Activated naive CD4-positive, alpha-beta T cell treated with anti-CD3 and anti-CD28 coated beads, Interleukin-2, amount 50 U/mL, for 72 hours (primary cell): ENCODE results near the gene SKP1. TPM values are rescaled to one million over a fixed set of nuclear protein-coding genes. Genes with fewer than 3 reads are reported as not detected.

Source experiments
- ATAC-seq, 2 donors: fragments of 150-1000 bp; cut with Tn5 transposase; 2 replicates each; pipeline ENCODE4 v1.10.0; 2021; ENCODE audit warnings: mild to moderate bottlenecking in 2 of 2, moderate library complexity in 2 of 2
- DNase-seq, 2 donors: peaks; one replicate each; pipeline ENCODE4 v3.0.0; 2021 to 2022; ENCODE audit warnings: low spot score in 2 of 2
- H3K27ac Mint-ChIP-seq, 2 donors: one replicate each; pipeline ENCODE4 v1.8.0; 2022; ENCODE audit warnings: mild to moderate bottlenecking in 2 of 2, mixed read lengths in 2 of 2
- H3K36me3 Mint-ChIP-seq, 2 donors: one replicate each; pipeline ENCODE4 v1.8.0; 2022; ENCODE audit warnings: mixed read lengths in 2 of 2
- H3K9me3 Mint-ChIP-seq, 2 donors: one replicate each; pipeline ENCODE4 v1.8.0; 2022; ENCODE audit warnings: mixed read lengths in 2 of 2
- total RNA-seq, 2 donors: library from RNA; stranded (reverse); gene quantifications; one replicate each; pipeline ENCODE4 v1.2.3, GENCODE V29; 2022

SKP1 gene
- total RNA-seq, 2 donors from 2014 or later = 156 to 291 TPM

DNA sequence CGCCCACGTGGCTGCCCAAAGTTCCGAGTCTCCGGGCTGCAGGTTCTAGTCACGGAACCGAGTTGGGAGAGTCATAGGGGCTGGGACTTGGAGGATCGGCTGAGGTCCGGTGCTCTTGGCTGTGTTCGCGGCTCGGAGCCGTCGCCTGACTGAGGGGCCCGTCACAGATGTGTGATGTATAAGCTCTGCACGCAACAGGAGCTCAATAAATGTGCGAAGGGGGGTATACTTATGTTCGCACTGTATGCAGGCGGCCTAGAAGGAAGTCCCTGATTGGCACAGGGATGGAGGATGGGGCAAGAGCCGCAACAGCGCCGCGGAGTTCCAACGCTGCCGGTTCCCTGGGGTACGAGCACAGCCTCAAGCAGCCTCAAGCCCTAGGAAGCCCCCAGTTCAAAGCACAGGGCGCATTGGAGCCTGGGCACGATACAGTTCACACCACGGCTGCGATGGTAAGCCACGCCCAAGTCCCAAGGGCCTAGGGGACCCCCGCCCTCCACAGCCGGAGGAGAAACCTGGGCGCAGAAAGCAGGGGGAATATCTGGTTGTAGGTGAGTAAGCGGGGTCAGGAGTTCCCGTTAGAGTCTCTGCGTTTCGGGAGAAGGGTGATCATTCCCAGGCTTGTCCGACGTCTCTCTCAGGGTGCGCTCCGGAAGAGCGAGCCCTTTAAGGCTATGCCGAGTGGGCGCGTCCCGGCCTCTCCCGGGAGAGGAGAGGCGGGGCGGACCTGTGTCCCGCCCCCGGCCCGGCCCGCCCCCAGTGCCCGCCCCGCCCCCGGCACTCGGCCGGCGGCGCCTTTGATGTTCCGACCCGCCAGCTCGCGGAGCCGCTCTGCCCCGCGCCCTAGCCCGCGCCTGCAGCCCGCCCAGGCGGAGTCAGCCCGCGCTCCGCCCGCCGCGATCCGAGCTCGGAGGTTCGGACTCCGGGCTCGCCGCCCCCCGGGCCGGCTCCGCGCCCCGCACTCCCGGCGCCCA, 62.6 kb downstream of the SKP1 start, which contains the start of gene TCF7:
Gene TCF7 (plus strand): TSS at position 780 of the 974 bp plus-strand sequence. CDS start 226 bp downstream, outside the sequence.
- DNase-seq = peak; percentile 74 to 84
- ATAC-seq = peak; percentile 53 to 62
- H3K9me3 Mint-ChIP-seq = no peaks in the 10 kb centered on the region
- H3K36me3 Mint-ChIP-seq = peaks cover 36 to 47% of the 10 kb centered on the region in 2 donors
- peak within 1 kb of the TSS; percentile 91 to 95 for H3K27ac Mint-ChIP-seq

DNA sequence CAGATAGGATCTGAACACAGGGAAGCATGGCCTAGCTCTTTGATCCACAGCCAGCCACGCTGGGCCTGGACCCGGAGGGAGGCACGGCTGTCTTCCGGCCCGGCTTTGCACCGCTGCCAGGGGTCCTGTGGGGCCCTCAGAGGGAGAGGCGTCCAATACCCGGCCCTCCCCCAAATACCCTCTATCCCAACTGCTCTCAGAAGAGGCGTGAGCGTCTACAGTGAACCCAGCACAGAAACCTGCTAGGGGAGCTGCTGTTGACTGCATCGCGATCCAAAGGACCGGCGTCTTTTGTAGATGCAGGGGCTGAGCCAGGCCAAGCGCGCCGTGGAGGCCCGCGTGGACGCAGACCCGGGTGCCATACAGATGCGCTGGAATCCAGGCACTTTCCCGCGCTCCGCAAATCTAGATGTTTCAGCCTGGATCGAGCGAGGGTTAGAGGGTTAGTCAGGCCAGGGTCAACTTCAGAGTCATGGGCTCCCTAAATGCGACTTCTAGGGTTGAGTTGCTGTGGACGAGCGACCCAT, 63.3 kb downstream of the SKP1 start:
- DNase-seq = peak in 1 of 2 donors; percentile 40
- ATAC-seq = no peak
- Mint-ChIP-seq H3K27ac (peak overlapping the region; percentile 91 to 95), H3K36me3 (peaks cover 31 to 39% of the 10 kb centered on the region in 2 donors), H3K9me3 (no peaks in the 10 kb centered on the region)

- ATAC-seq = no peak
- Mint-ChIP-seq H3K9me3 (no peaks in the 10 kb centered on the region), H3K36me3 (peaks cover 27 to 33% of the 10 kb centered on the region in 2 donors), H3K27ac (peak overlapping the region; percentile 91 to 98)
- peak in 1 of 2 donors; percentile 17 for DNase-seq
These were observed 63.9 kb downstream of the SKP1 start for GRCh38 chr5:134112726-134113362.

DNA sequence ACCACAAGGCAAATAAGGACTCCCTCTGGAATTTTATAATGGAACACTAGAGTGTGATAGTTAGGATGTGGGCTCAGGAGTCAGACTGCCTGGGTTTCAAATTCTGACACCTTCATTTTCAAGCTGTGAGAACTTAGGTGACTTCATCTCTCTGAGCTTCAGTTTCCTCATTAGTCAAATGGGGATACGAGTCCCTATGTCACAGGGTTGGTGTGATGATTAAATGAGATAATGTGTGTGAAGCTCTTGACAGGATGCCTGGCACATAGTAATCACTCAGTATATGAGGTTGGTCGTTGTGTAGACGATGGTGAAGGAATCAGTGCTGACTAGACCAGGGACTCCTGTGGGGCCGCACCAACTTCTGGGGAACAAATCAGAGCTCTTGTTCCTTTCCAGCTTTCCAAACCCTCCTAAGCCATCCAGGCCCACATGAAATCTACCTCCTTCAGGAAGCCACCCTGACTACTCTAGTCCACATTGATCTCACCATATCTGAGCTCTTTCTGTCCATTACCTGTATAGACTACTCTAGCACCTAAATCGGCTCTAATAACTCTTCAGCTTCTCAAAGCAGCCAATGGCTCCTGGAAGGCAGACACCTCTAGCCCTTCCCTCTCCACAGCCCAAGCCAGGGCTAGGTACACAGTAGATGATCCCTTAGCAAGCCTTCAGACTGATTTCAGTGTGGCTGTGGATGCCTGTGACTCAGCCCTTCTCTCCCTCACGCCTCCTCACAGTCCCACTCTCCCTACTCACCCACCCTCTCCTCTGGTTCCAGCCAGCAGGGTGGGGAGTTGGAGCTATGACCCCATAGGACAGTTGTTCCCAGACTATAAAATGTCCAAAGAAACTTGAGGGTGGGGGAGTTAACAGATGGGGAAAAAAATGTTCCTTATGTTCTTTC, 64.8 kb downstream of the SKP1 start:
- peak; percentile 78 for ATAC-seq
- Mint-ChIP-seq H3K36me3 (peaks cover 18 to 26% of the 10 kb centered on the region in 2 donors), H3K27ac (peak overlapping the region; percentile 91 to 98), H3K9me3 (no peaks in the 10 kb centered on the region)
- peak in 1 of 2 donors; percentile 57 for DNase-seq

GRCh38 chr5:134110382-134110781, 66.4 kb downstream of the SKP1 start:
- ATAC-seq = peak in 1 of 2 donors; percentile 2
- H3K27ac Mint-ChIP-seq = peak overlapping the region; percentile 91 to 93
- peak in 1 of 2 donors; percentile 39 for DNase-seq
- peaks cover 4 to 16% of the 10 kb centered on the region in 2 donors for H3K36me3 Mint-ChIP-seq
- H3K9me3 Mint-ChIP-seq = no peaks in the 10 kb centered on the region

DNA sequence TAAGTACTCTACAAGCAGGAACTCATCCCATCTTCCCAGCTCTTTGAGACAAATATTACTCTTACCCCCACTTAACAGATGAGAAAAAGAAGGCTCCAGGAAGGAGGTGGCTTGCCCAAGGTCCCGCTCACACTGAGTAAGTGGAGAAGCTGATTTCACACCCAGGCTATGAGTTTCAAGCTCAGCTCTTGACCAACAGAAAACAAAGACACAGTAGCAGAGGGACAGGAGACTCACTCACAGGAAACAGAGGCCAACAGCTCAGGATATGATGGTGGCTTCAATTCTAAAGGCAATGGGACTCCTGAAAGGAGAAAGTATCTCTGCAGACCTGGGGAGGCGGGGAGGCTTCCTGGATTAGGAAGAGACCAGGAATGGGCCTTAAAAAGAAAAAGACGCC, 69.0 kb downstream of the SKP1 start:
- ATAC-seq = no peak

DNA sequence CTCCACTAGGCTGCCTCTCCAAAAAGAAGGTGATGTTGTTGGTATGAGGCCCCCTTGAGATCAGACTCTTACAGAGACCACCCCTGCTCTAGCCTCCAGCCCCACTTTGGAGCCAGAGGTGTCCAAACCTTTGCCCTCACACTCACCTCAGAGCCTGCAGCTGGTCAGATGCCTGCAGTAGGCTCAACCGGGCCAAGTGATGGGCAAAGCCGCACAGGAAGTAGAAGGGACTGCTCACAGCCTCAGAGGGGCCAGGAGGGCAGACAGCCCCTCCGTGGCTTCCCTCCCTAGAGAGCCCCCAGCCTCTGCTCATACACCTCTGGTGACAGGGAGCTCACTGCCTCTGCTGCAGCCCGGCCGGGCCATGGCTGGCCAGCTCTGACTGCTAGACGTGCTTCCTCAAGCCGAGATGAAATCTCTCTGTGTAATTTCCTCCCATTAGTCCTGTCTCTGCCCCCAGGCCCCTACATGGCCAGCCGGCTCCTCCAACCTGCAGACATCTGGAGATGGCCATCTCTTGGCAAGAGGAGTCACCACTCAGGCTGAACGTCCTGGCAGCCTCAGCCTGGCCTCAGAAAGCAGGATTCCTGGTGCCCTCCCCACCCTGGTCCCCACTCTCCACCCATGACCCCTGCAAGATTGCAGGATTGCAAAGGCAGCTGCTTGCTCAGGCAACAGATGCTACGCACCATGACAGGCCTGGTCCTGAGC, 69.6 kb downstream of the SKP1 start:
- H3K36me3 Mint-ChIP-seq = peaks cover 0 to 13% of the 10 kb centered on the region in 2 donors
- no peaks in the 10 kb centered on the region for H3K9me3 Mint-ChIP-seq
- DNase-seq = no peak

More for the DNA sequence above, 69.0 kb downstream of the SKP1 start:
- Mint-ChIP-seq H3K9me3 (no peaks in the 10 kb centered on the region), H3K36me3 (peaks cover 0 to 13% of the 10 kb centered on the region in 2 donors), H3K27ac (peak overlapping the region in 1 of 2 donors; percentile 51)
- no peak for DNase-seq

DNA sequence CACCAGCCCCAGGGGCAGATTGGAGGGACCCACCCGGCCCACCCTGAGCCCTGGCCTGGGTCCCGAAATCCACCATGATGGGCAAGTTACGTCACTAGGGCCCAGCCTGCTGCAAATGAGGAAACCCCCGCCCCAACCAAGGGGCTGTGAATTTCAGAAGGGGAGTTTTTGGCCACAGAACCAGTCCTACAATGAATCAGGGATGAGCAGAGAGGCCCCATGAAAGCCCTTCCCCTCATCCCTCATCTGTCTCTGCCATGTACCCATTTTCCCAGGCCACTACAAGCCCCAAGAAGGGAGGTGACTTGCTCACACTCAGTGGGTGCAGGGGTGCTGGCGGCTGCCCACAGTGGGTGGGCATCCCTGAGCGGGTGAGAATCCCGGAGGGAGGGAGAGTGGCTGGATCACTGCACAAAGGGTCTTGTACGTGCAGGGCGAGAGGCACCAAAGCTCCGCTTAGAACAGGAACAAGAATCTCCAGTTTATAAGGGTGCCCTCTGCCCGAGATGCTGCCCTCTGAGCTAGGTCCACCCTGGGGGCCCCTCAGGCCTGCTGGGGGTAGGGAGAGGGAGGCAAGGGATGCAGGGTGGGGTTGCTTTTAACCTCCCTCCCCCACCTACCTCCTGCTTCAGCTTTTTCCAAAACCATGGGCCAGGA, 72.6 kb downstream of the SKP1 start:
- DNase-seq (peak; percentile 51 to 68), ATAC-seq (peak; percentile 3 to 27)

More for the DNA sequence above, 69.6 kb downstream of the SKP1 start:
- ATAC-seq = no peak
- H3K27ac Mint-ChIP-seq = peak overlapping the region in 1 of 2 donors; percentile 72

DNA sequence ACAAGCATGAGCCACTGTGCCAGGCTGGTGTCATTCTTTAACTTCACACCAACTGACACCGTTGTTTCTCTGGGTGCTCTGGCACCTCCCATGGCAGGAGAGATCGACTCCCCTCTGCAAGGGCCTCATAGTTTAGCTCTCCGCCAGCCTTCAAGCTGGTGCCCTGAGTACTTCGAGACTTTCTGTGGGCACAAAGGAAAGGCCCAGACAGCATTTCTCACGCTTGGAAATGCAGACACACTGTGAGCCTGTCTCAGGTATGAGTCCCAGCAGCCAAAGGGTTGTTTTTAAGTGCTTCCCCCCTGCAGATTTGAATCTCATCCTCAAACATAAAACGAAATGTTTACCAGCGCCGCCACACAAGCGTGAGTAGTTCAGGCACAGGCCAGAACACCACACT, 73.4 kb downstream of the SKP1 start:
- Mint-ChIP-seq H3K36me3 (peaks cover 3 to 19% of the 10 kb centered on the region in 2 donors), H3K27ac (peak overlapping the region; percentile 88 to 94), H3K9me3 (no peaks in the 10 kb centered on the region)
- ATAC-seq (peak; percentile 6 to 34), DNase-seq (peak in 1 of 2 donors; percentile 34)

More for the DNA sequence above, 72.6 kb downstream of the SKP1 start:
- Mint-ChIP-seq H3K27ac (peak overlapping the region; percentile 88 to 96), H3K36me3 (peaks cover 0 to 13% of the 10 kb centered on the region in 2 donors), H3K9me3 (no peaks in the 10 kb centered on the region)

DNA sequence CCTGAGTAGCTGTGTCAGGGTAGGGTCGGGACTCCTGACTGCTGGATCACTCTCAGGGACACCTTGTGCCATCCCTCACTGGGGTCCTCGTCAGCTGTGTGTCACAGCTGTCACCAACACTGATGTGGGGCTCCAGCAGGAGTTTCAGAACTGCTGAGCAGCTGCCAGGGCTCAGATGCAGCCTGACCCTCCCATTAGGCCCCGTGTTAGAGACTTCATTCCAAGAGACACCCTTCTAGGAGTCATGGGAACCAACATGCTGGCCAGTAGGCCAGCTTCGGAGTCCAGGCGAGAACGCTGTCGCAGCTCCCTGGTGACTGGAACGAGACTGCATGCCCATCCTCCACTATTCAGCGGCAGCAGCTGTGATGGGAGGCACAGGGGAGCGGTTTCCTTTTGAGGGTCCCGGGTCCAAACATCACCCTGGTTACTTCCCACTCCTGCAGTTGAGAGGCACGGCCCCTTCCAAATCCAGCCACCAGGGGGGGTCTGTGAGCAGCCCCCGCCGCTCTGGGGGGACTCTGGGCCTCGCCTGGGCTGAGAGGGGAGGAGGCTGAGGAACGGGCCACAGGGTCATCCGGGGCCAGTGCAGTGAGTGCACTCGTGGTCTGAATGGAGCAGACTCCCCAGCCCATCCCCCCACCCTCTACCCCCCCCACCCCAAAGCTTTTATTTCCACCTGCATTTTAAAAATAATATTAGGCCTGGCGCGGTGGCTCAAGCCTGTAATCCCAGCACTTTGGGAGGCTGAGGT, 74.9 kb downstream of the SKP1 start:
- DNase-seq (peak in 1 of 2 donors; percentile 87), ATAC-seq (peak in 1 of 2 donors; percentile 20)
- Mint-ChIP-seq H3K27ac (no peak overlapping the region), H3K9me3 (no peaks in the 10 kb centered on the region), H3K36me3 (peaks cover 4 to 26% of the 10 kb centered on the region in 2 donors)

DNA sequence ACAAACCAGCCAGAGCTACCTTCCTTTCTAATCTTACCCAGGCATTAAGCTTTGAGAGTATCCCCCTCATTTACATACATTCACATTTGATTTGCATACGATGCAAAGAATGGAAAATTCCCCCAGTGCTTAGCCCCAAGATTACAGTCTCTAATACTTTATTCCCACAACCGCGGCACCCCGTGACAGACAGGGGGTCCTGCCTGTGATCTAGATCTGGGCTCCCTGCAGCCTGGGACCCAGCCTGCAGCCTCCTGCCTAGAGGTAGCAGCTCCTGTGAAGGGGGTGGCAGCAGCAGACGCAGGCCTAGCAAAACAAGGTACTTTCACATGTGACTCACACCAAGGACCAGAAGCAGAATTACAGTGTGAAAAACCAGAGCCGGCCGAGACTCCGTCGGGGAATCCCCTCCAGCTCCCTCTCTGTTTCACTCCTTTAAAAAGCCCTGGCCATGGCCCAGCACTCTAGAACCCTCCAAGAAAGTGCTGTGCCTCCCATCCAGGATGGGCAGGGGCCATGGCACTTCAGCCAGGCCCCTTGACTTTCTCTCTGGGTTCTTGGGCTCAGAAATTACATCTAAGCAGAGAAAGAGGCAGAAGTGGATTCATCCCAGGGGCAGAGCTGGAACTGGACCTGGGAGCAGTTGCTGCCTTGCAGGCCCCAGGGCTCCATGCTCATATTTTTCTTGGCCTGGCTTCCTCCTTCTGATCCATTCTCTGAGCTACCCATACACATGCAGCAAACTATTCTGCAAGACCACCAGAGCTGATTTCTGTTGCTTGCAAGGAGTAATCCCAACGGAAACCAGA, 76.3 kb downstream of the SKP1 start:
- no peaks in the 10 kb centered on the region for H3K9me3 Mint-ChIP-seq
- ATAC-seq = peak; percentile 82 to 87
- DNase-seq = peak; percentile 80 to 90
- peaks cover 4 to 22% of the 10 kb centered on the region in 2 donors for H3K36me3 Mint-ChIP-seq
- peak overlapping the region; percentile 89 to 93 for H3K27ac Mint-ChIP-seq

GRCh38 chr5:134099939-134100282, 76.8 kb downstream of the SKP1 start:
- H3K9me3 Mint-ChIP-seq = no peaks in the 10 kb centered on the region
- ATAC-seq = no peak
- no peak for DNase-seq

DNA sequence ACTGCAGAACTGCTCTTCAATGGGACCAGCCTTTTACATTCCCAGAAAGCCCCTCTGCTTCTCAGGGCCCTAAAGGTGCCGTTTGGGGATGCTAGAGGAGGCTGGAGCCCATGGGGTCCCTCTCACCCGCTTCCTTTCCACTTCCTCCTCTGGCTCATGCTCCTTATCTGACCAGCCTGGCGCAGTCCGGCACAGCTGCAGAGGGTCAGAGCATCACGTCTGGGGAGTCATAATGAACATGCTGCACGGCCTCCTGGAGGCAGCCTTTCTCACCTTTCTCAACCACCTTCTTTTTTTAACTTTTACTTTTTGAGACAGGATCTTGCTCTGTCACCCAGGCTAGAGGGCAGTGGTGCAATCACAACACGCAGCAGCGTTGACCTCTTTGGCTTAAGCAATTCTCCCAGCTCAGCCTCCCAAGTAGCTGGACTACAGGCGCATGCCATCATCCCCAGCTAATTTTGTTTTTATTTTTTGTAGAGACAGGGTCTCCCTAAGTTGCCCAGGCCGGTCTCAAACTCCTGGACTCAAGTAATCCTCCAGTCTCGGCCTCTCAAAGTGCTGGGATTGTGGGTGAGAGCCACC, 77.4 kb downstream of the SKP1 start:
- peak overlapping the region; percentile 89 to 93 for H3K27ac Mint-ChIP-seq
- ATAC-seq (peak in 1 of 2 donors; percentile 5), DNase-seq (no peak)
- no peaks in the 10 kb centered on the region for H3K9me3 Mint-ChIP-seq
- H3K36me3 Mint-ChIP-seq = peaks cover 4 to 15% of the 10 kb centered on the region in 2 donors

More at GRCh38 chr5:134099939-134100282, 76.8 kb downstream of the SKP1 start:
- Mint-ChIP-seq H3K27ac (peak overlapping the region; percentile 89 to 93), H3K36me3 (peaks cover 4 to 17% of the 10 kb centered on the region in 2 donors)
